NCI-H2107 treated with DMSO at 0.1 percent for 48 hours (cell line): Measurements from ENCODE around the gene TNPO2.
A peak's percentile ranks its signal among the peaks of the same experiment; 100 is the strongest.
"Not testable (repeated sequence)": the region's sequence is repeated elsewhere in the genome, so short reads cannot be mapped to it uniquely, and the experiment has no call there.

Experiments
- DNase-seq: peaks from one replicate; lab custom pipeline; 2025; ENCODE audit not compliant: unreplicated experiment; lab: John Stamatoyannopoulos, UW

TNPO2 gene

DNA sequence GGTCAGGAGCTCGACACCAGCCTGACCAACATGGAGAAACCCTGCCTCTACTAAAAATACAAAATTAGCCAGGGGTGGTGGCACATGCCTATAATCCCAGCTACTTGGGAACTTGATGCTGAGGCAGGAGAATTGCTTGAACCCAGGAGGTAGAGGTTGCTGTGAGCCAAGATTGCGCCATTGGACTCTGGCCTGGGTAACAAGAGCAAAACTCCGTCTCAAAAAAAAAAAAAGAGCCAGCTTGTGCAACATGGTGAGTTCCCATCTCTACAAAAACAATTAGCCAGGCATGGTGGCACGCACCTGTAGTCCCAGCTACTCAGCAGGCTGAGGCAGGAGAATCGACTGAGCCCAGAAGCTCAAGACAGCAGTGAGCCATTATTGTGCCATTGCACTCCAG is 45.7 kb downstream of the TNPO2 start:
- DNase-seq: not testable (repeated sequence)

DNA sequence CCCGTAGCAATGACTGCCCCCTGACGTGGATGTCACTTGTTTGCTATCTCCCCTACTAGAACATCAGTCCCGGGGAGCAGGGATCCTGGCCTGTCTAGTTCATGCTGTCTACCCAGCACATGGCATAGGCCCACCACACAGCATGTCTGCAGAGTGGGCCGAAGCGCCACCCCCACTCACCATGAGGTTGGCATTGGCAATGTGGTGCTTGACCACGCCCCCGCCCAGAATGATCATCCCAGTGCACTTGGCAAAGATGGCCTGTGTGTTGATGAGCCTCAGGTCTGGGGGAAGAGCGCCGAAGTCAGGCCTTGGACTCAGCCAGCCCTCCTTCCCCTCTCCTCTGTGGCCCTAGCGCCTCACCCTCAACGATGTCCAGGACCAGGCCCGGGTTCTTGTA is 46.8 kb downstream of the TNPO2 start:
- DNase-seq: no peak

DNA sequence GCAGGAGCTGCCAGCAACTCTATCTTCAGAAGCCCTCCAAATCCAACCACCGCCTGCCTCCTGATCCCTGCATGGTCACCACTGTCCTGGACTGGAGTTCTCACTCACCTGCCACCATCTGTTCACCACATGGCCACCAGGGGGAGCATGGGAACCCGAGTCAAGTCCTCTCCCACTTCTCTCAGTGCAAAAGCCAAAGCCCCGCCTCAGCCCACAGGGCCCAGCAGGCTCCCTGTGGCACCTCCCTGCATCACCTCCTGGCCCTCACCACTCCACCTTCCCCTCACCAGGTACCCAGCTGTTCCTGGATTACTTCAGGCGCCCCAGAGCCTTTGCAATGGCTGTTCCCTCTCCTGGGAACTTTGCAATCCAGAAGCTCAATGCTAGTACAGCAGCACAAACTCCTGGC is 47.3 kb downstream of the TNPO2 start:
- DNase-seq: peak; percentile 39

DNA sequence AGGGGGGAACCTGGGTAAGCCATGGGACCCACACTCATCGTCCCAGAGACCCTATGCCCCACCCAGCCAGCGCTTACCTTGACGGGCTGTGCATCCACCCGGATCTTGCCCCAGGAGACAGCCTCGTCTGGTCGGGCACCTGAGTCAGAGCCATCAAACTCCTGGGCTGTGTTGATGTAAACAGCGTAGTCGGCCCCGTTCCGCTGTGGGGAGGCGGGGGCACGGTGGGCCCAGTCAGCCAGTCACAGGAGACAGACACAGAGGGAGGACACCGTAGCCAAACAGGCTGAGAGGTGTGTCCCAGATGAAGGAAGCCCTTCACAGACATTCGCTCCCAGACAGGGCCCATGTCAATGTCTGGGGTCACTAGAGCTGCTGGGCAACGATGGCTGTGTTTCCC is 47.8 kb downstream of the TNPO2 start:
- no peak for DNase-seq

DNA sequence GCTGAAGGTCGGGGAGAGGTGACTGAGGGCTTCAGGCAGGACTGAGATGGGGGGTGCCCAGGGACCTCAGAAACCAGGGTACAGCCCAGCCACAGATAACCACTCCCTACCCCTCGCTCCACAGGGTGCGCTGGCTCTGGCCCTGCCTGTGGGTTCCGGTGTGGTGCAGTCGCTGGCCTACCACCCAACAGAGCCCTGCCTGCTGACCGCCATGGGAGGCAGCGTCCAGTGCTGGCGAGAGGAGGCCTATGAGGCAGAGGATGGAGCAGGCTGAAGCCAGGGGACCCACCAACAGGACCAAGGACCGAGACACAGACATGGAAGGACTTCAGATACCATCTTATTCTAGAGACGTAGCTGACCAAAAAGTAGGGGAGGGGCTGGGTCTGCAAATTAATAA is 48.3 kb downstream of the TNPO2 start:
- no peak for DNase-seq

DNA sequence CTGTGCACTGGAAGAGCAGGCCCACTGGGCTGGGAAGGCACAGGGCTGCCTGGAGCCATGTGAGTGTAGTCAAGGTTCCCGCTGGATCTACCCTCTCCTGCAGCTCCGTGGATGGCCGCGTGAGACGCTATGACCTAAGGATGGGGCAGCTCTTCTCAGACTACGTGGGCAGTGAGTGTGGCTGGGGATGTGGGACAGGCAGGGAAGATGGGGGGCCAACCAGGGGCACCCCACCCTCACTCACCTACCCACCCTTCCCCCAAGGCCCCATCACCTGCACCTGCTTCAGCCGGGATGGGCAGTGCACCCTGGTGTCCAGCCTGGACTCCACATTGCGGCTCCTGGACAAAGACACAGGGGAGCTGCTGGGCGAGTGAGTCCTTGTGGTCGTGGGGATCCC is 51.0 kb downstream of the TNPO2 start:
- no peak for DNase-seq

DNA sequence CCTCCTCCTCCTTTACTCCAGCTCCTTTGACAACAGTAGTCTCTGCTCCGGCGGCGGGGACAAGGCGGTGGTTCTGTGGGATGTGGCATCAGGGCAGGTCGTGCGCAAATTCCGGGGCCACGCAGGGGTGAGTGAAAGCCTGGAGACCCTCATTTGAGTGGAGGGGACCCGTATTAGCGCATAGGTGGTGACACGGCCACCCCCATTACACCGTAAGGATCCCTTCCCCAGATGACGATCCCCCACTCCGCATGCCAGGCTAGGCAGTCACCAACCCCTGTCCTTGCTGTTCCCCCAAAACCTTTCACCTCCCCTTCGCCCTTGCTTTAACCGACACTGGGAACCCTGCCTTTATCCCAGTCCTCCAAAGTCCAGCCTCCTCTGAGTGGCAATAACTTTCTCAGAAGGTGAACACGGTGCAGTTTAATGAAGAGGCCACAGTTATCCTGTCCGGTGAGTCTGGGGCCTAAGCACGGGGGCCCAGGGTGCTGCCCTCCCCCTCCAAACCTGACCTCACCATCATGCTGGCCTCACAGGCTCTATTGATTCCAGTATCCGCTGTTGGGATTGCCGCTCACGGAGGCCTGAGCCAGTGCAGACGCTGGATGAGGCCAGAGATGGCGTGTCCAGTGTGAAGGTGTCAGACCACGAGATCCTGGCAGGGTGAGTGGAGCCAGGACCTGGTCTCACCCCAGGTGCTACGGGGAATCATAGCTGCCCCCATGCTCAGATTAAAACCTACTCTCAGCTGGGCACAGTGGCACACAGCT is 53.4 kb downstream of the TNPO2 start:
- no peak for DNase-seq

DNA sequence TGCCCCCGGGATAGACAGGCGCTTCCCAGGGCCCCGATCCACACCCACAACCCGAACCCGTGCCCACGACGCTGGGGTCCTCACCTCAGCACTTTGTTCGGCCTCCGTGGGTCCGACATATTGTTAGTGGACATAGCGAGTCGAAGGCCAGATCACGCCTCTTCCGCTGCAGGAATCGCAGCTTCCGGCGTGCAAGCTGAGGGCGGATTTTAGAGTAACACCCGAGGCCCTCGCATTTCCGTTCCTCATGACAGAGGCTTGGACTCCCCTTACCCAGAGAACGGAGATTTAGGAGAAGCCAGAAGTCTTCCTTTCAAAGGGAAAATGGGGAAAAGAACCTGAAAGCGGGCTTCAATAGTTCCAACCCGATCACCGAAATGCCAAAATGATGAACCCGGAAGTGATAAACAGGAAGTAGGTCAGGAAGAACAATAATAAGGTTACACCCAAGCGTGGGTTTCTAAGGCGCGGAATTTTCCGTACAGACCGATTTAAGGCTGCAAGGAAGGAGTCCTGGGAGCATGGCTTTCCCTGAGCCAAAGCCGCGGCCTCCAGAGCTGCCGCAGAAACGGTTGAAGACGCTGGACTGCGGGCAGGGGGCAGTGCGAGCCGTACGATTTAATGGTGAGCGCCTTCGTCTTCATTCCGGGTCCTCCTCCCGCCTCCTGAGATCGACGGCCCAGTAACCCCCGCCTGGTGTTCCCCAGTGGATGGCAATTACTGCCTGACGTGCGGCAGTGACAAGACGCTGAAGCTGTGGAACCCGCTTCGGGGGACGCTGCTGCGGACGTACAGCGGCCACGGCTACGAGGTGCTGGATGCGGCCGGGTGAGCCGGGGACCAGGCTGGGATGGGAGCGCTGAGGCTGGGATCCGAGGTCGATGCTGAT is 54.2 kb downstream of the TNPO2 start:
- peak; percentile 84 for DNase-seq

DNA sequence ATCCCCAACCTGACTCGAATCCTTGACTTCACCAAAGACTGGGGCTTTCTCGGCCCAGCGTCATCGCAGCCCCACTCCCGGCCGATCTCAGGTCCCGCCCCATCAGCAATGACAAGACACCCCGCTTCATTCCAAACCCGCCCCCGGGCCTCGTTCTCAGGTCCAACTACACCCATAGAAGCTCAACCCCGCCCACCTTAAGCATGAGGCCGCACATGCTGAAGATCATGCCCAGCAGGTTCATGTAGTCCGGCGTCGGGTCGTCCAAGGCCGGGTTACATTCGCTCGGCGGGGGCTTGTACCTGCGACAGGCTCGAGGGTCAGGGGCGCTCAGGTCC is 54.8 kb downstream of the TNPO2 start:
- no peak for DNase-seq

DNA sequence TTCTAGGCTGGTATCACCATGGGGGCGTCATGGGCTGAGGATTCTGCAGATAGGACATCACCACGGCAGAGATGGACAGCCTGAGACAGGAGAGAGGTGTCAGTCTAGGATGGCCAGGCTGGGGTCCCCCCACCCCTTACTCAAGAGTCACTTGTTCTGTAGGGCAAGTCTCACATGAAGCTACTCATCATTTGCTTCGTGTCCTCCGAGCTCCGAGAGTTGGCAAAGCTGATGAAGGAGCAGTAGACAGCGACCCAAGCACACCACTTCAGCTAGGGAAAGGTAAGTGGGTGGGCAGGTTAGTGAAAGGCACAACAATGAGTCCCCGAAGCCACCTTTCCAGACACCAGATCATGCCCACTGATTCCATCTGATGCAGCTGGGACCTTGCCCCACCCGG is 55.4 kb downstream of the TNPO2 start:
- no peak for DNase-seq

DNA sequence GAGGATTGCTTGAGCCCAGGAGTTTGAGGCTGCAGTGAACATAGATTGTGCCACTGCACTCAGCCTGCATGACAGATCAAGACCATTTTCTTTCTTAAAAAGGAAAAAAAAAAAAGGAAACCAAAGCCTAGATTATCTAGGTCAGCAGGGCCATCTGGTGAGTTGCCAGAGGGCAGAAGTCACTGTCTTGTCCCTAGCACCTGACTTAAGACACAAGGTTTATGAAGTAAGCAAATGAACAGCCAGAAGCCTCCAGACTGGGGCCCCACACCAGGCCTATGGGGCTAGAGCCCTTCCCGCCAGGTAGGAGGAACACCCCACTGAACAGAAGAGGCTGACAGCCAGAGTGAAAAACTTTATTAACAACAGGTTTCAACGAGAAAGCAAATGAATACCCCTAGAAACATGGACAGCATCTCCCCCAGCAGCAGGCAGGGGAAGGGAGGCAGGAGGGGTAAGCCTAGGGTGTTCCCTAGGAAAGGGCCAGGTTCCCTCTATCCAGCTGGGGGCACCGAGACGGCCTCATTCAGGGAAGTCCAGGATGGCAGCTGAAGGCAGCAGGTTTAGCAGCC is 55.9 kb downstream of the TNPO2 start:
- no peak for DNase-seq

DNA sequence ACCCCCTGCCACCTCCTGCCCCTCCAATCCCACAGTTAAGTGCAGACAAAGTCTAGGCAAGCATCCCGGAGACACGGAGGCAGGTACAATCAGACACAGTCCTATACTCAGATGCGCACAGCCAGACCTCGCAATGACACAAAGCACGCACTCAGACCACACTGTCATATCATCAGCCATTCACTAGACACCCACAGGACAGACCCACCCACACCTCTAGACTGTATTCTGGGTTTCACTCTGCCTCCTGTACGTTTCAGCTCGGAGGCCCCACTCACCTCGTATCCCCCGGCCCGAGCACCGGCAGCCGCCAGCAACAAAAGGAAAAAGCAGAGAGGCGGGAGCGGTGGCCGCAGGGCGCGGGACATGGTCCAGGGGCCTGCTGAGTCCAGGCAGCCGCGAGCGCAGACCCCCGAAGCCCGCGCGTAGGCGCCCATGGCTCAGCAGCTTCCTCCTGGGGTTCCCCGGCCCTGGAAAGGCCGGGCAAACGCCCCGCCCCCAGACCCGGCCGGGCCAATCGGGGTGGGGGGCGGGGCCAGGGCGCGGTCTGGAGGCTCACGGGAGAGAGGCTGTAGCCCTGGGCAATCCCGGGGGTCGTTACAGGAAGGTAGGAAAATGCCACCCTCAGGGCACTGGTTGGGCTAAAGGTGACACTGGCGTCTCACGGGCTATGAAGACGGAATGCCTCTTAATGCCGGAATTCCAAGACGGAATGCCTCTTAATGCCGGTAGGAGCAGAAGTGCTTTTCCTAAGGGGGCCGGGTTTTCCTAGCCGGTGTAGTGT is 57.3 kb downstream of the TNPO2 start, which contains the start of the genes MAN2B1 and WDR83:
Gene MAN2B1, minus strand, starts transcription at position 478 of the 784 bp plus-strand sequence. Its CDS starts 41 bp downstream, at position 437.
Gene WDR83, plus strand, starts transcription at position 543 of the 784 bp plus-strand sequence. CDS start 2,984 bp downstream, outside the sequence.
- DNase-seq: peak; percentile 14

DNA sequence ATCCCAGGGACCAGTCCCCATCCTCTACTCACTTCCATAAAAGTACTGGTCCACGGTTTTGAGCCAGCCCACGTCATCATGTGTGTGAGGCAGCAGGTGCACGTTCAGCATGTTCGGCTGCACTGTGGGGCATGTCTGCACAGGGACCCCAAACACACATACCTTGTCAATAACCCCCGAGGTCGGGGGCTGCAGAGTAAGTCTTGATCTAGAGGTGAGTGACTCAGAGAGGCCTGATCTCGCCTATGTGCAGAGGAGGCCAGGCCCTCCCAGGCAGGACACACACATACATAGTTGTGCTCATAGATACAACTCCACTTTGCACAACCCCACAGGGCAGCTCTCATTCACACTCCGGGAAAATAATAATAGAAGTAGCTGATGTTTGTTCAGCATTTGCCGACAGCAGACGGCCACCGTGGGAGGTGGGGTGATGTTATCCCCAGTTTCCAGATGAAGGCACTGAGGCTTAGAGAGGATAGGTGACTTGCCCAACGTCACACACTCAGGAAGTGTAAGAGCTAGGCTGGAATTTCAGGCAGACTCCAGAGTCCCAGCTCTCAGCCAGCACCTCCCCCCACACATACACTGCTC is 58.0 kb downstream of the TNPO2 start:
- no peak for DNase-seq

DNA sequence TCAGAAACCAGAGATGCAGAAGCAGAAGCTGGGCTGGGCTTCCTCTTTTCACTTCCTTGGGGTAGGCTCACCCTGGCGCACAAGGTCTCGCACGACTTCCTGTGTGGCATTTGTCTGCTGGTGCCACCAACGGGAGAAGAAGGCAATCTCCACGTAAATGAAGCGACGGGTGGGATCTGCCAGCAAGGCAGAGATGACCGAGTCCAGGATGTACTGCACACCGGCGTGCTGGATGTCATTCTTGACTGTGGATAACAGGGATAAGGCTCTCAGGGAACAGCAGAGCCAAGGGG is 58.5 kb downstream of the TNPO2 start:
- no peak for DNase-seq

DNA sequence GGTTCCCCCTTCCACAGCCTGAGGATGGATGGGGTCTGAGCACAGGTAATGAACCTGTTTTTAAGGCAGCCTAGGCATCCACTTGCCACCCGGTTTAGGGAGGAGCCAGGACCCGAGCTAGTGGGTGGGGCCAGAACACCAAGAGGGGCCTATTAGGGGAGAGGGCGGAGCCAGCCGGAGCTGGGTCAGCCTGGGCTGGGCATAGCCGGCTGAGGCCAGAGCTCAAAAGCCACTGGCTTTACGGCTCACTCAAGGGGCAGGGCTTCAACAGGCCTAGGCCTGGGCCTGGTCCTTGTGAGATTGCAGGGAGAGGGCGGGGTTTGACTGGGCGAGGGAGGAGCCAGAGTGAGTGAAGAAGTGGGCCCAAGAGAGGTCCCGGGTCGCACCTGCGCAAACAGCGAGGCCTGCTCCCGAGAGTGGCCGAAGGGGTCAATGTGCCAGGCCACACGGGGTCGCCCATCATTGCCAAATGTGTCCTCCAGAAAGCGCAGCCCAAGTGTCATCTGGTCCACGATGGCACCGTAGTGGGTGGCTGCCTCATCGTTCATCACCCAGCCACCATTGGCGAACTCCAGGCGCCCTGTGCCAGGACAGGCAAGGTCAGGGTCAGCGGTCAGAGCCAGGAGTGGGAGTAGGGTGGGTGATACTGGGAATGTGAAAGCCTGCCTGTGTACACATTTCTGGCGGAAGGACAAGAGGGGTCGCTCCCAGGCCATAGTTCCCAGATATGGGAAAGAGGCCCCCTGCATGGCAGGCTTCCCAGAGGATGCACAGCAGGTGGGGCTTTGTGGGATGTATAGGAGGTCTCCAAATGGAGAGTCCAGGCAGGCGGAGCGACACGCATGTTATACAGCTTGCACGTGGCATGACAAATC is 59.1 kb downstream of the TNPO2 start:
- DNase-seq: no peak

DNA sequence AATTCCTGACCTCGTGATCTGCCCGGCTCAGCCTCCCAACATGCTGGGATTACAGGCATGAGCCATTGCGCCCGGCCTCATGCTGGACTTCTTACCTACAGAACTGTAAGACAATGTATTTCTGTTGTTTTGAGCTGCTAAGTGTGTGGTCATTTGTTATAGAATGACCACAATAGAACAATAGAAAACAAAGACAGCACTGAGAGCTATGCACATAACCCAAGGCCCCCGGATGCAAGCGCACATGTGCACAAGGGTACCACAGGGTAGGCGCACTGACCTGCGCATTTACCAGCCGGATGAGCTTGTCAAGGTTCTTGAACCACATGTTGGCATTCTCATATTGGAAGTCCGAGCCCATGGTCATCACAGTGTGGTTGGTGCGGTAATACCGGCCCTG is 62.8 kb downstream of the TNPO2 start:
- no peak for DNase-seq

DNA sequence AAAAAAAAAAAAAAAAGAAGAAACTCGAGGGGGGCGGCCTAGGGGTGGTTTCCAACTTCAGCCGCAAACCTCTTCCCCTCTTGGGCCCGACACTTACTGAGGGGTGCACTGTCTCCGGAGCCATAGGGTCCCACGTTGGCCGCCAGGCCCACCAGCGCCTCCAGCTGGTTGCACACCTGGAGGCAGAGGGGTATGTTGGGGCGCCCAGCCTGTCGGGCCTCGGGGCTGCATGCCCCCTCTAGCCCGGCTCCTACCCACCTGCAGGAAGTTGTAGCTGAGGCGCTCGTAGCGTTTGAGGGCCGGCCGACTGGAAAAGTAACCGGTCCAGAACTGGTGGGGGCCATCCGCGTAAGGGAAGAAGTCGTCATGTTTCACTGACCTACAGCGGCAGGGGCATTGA is 65.8 kb downstream of the TNPO2 start:
- DNase-seq: no peak

DNA sequence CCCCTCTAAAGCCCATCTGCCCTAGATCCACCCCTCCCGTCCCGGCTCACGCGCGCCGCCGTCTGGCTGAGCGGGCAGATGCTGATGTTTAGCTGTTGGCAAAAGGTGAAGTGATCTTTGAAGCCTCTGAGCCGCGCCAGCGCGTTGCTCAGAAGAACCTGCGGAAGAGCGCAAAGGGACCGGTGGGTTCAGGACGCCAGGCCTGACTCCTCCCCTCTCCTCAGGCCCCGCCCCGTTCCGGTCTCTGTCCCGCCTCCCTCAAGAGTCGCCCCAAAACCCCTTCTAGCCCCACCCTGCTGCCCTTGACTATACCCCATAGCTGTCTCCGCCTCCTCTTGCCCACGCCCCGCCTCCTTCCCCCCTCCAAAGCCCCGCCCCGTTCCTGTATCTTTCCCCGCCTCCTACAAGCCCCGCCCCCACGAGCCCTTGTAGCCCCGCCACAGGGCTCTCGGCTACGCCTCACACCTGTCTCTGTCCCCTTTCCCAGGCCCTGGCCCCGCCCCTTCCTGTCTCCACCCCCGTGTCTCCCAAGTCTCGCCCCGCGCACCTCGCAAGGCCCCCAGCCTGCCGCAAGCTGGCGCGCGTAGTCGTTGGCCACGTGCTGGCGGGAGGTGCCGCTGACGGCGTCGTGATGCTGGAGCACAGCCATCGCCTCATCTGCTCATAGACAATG is 66.7 kb downstream of the TNPO2 start:
- no peak for DNase-seq

DNA sequence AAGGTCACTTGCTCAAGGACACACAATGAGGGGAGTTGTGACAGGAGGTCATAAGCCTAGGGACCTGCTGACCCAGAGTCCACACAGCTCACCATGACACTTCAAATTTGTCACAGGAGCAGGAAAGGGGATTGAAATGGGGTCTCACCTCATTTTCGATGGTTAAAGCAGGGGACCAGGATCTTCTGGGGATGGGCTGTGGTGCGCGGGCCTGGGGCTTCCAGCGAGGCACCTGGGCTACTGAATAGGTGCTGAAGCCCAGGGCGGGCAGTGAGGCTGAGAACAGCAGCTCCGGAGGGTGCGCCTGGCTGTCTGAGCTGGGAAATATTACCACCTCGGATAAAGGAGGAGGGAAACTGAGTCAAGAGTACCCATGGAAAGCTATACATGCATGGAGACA is 68.2 kb downstream of the TNPO2 start:
- no peak for DNase-seq
